AG04450 (cell line): Measurements from ENCODE around the gene WDFY4. TPM values are rescaled to one million over a fixed set of nuclear protein-coding genes. Genes with fewer than 3 reads are reported as not detected.

Source experiments
- CTCF ChIA-PET: fragments of 300-600, 350-600 bp; formaldehyde crosslinking; extraction: SDS; loops from one replicate; lab custom pipeline; 2022; ENCODE audit warnings: antibody characterized with exemption, inconsistent platforms; lab: Charles Lee
- POLR2A ChIA-PET: fragments of 350-600 bp; formaldehyde crosslinking; extraction: SDS; loops from one replicate; lab custom pipeline; 2021; ENCODE audit warnings: antibody characterized with exemption, inconsistent platforms; lab: Yijun Ruan, JAX
- DNase-seq: peaks from one replicate; pipeline ENCODE4 v3.0.0-alpha.2; 2011; ENCODE audit warnings: low read depth, low spot score
- H3K27ac ChIP-seq: one replicate; pipeline ENCODE4 v1.5.1; 2012; ENCODE audit warnings: low read depth, low read length, control low read depth
- H3K27me3 ChIP-seq: one replicate; pipeline ENCODE4 v1.6.0; 2012; ENCODE audit warnings: low read length; ENCODE audit not compliant: control insufficient read depth, insufficient read depth
- H3K4me3 ChIP-seq: 2 replicates; pipeline ENCODE4 v1.5.1; 2011; ENCODE audit warnings: mild to moderate bottlenecking, low read depth, low read length, control low read depth
- H3K9me3 ChIP-seq: 2 replicates; pipeline ENCODE4 v1.5.1; 2012; ENCODE audit warnings: low read length; ENCODE audit not compliant: control insufficient read depth, insufficient read depth
- polyA plus RNA-seq: library from polyadenylated mRNA; depleted of rRNA; stranded (reverse); fragments of >200 nt; gene quantifications from 2 replicates; pipeline ENCODE4 v1.2.3, GENCODE V29; 2011
- TF ChIP-seq, protein P1 (sequence below): IDR thresholded peaks from 2 replicates; pipeline ENCODE4 v1.5.1; 2011; ENCODE audit warnings: low read depth, low read length, control low read depth, inconsistent platforms

WDFY4 gene
- polyA plus RNA-seq, 1 experiment, result not detected

DNA sequence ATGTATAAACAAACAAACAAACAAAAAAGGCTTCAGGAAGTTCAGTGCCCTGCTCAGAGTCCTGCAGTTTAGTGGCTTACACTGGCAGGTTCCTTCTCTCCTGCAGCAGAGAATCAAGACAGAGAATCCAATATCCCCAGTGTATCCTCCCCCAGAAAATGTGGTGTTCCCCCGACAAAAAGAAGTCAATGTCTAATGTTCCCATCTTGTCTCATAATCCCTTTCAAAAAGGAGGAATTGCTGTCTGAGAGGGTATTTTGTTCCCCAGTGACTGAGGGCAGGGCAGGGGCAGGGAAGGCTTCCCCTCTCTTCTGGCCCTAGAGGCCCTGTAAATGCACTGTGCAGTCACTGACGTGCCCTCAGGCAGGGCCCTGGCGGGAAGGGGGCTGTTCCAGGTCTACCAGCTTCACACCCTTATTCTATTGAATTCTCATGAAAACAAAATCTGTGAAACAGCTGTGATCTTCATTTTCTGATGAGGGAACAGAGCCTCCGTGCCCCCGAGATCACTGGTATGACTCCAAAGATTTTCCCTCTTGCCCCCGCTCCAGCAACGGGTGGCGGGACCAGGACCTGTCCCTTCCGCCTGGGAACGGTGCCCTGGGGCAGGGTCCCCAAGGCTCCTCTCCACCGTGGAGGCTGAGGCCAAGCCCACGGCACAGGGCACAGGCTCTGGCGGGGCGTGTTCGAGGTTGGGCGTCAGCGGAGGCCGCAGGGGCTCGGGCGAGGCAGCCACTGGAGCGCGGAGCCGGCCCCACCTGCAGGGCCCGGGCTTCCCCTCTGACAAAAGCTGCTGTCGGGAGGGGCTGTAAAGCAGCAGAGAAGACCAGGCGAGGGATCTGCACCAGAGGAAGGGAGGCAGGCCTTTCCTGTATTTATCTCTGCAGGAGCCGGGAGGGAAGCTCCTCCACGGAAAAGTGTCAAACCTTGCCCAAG, 13.4 kb upstream of the WDFY4 start:
- ChIA-PET CTCF (no interaction called here), POLR2A (no interaction called here)
- TF ChIP-seq, protein P1, sequence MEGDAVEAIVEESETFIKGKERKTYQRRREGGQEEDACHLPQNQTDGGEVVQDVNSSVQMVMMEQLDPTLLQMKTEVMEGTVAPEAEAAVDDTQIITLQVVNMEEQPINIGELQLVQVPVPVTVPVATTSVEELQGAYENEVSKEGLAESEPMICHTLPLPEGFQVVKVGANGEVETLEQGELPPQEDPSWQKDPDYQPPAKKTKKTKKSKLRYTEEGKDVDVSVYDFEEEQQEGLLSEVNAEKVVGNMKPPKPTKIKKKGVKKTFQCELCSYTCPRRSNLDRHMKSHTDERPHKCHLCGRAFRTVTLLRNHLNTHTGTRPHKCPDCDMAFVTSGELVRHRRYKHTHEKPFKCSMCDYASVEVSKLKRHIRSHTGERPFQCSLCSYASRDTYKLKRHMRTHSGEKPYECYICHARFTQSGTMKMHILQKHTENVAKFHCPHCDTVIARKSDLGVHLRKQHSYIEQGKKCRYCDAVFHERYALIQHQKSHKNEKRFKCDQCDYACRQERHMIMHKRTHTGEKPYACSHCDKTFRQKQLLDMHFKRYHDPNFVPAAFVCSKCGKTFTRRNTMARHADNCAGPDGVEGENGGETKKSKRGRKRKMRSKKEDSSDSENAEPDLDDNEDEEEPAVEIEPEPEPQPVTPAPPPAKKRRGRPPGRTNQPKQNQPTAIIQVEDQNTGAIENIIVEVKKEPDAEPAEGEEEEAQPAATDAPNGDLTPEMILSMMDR, result no peak
- Histone ChIP-seq H3K27ac (no peak overlapping the region), H3K4me3 (no peak overlapping the region), H3K9me3 (no peaks in the 10 kb centered on the region; the same call in 1 of the 2 replicates), H3K27me3 (peaks cover 12% of the 10 kb centered on the region)
- no peak for DNase-seq

DNA sequence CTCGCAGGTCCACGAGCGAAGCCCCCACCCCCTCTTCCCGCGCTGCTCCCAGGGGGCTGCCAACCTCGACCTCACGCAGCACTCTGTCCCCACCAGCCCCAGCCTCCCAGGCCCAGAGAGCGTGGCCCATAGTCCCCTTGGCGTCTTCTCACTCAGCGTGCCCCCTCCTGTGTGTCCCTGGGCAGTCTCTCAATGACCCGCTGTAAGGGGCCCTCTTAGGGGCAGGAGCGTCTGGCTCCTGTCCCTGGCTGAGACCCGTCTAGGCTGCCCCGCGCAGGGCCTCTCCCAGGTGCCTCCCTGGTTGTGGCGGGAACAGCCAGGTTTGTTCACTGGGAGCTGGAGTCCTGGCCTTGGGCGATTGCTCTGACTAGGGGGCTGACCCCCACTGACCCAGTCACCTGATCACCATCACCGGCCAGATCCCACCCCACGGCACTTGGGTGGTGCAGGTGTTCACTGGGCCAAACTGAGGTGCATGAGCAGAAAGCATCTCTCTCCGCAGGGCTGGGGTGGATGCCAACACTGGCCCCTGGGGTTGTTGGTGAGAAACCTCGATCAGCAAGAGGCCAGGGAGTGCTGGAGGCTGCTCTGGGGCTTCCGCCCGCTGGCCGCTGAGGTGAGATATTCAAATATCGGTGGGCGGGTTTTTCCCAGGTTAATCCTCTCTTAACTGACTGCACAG, 12.6 kb upstream of the WDFY4 start:
- ChIA-PET POLR2A (no interaction called here), CTCF (interaction anchor here (0.9 kb wide), 1 partner anchor 16 kb away, joined by 5 read pairs; no protein-coding TSS in a partner anchor)
- TF ChIP-seq, protein P1, result no peak
- Histone ChIP-seq H3K9me3 (no peaks in the 10 kb centered on the region; the same call in 1 of the 2 replicates), H3K27ac (no peak overlapping the region), H3K27me3 (peaks cover 11% of the 10 kb centered on the region), H3K4me3 (no peak overlapping the region)
- no peak for DNase-seq

DNA sequence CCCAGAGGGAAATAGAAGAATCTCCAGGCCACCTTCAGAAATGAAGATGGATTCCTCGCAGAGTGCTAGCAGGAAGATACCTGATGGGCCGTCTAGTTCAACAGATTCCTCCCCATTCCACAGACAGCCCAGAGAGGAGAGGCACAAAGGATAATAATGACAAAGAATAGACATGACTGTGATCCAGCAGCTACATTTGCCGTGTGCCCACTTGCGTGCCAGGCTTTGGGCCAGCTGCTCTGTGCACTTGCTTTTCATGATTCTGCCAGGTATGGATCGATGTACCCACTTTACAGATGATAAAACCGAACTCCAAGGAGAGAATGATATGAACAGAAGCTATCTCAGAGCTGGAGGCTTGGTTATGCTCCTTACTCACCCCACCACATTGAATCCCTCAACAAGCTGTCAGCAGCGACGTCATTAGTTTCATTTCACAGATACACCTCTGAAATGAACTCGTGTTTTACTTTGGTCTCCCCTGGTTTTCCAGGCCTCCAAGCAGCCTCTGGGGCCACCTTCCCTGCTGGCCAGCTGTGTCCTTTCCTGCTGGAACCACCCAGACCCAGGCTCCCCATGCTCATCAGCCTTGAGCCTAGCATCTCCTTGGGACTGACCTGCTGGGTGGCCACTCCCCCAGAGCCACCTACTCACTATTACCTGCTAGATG, 11.9 kb upstream of the WDFY4 start:
- POLR2A ChIA-PET, result no interaction called here
- CTCF ChIA-PET, result interaction anchor here (0.9 kb wide), 1 partner anchor 17 kb away, joined by 5 read pairs; no protein-coding TSS in a partner anchor
- Histone ChIP-seq H3K4me3 (no peak overlapping the region), H3K9me3 (no peaks in the 10 kb centered on the region; the same call in 1 of the 2 replicates), H3K27me3 (peaks cover 10% of the 10 kb centered on the region), H3K27ac (no peak overlapping the region)
- TF ChIP-seq, protein P1, result no peak
- DNase-seq, result no peak

DNA sequence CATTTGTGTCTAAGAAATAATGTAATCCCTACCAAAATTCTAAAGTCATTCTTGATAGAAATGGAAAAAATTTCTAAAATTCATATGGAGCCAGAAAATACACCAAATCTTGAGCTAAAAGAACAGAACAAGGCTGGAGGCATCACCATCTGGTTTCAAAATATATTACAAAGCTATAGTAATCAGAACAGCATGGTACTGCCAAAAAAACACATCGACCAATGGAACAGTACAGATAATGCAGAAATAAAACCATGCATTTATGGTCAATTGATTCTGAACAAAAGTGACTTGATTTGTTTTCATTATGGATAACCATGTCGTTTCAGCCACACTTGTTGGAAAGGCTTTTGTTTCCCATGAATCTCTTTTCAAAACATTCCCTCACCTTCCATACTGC, 7.0 kb upstream of the WDFY4 start:
- TF ChIP-seq, protein P1, result no peak
- Histone ChIP-seq H3K9me3 (no peaks in the 10 kb centered on the region), H3K27ac (no peak overlapping the region), H3K27me3 (peaks cover 5% of the 10 kb centered on the region), H3K4me3 (no peak overlapping the region)
- no peak for DNase-seq
- ChIA-PET CTCF (interaction anchor here (3.1 kb wide), 1 partner anchor 20 kb away, joined by 16 read pairs; no protein-coding TSS in a partner anchor), POLR2A (no interaction called here)
